ENCODE measurements around the gene KRT24.

GRCh38 chr17:40696651-40697072 is 6.9 kb downstream of the KRT24 start:
- TF ChIP-seq CTCF (IDR thresholded peaks at IDR 0.05; ENCODE audit: poor library complexity) (no peak), EZH2 (IDR thresholded peaks at IDR 0.05; ENCODE audit: borderline replicate concordance) (no peak)
